Keratinocyte (primary cell): ENCODE measurements around the gene FOXF2. TPM values are rescaled to one million over a fixed set of nuclear protein-coding genes. Genes with fewer than 3 reads are reported as not detected.

ENCODE experiments used
- DNase-seq: peaks from one replicate; pipeline ENCODE4 v3.0.0-alpha.2; 2011; ENCODE audit warnings: low read depth, missing footprints, low spot score
- FAIRE-seq: peaks from 2 replicates; lab custom pipeline; 2011; peaks lifted over from hg19 to GRCh38; lab: Jason Lieb, UNC
- H2AFZ ChIP-seq: 2 replicates; pipeline ENCODE4 v1.6.0; 2012; ENCODE audit warnings: low read length, control low read depth, inconsistent platforms; ENCODE audit not compliant: control insufficient read depth
- H3K27ac ChIP-seq: 2 replicates; pipeline ENCODE4 v1.5.1; 2011; ENCODE audit warnings: low read length; ENCODE audit not compliant: control insufficient read depth, insufficient read depth
- H3K27me3 ChIP-seq: 3 replicates; pipeline ENCODE4 v1.6.0; 2011; ENCODE audit warnings: low read length; ENCODE audit not compliant: control insufficient read depth, insufficient read depth; ENCODE audit errors: extremely low read depth
- H3K36me3 ChIP-seq, 2 experiments: 2 replicates in 1 of 2; 3 replicates in 1 of 2; pipeline ENCODE4 v1.5.1; 2011; ENCODE audit warnings: low read length in 2 of 2, mild to moderate bottlenecking in 1 of 2; ENCODE audit not compliant: control insufficient read depth in 2 of 2, insufficient read depth in 2 of 2; ENCODE audit errors: extremely low read depth in 1 of 2
- H3K4me1 ChIP-seq: 3 replicates; pipeline ENCODE4 v1.5.1; 2011; ENCODE audit warnings: low read length; ENCODE audit not compliant: control insufficient read depth, insufficient read depth; ENCODE audit errors: extremely low read depth
- H3K4me2 ChIP-seq: 3 replicates; pipeline ENCODE4 v1.6.0; 2011; ENCODE audit warnings: low read depth, low read length; ENCODE audit not compliant: control insufficient read depth, insufficient read depth; ENCODE audit errors: extremely low read depth
- H3K4me3 ChIP-seq, 3 experiments: fragments of 200-600 bp in 1 of 3; sonication (generic) in 1 of 3; 2 replicates in 2 of 3; 3 replicates in 1 of 3; pipeline ENCODE4 v1.5.1; 2011 to 2016; ENCODE audit warnings: low read length in 3 of 3, mild to moderate bottlenecking in 3 of 3, control low read depth in 2 of 3, inconsistent platforms in 1 of 3, low read depth in 1 of 3, mixed read lengths in 1 of 3, mixed run types in 1 of 3, moderate library complexity in 1 of 3; ENCODE audit not compliant: control insufficient read depth in 2 of 3, insufficient read depth in 2 of 3; ENCODE audit errors: extremely low read depth in 1 of 3
- H3K79me2 ChIP-seq: 2 replicates; pipeline ENCODE4 v1.6.0; 2012; ENCODE audit warnings: low read length; ENCODE audit not compliant: control insufficient read depth, insufficient read depth
- H3K9ac ChIP-seq: 3 replicates; pipeline ENCODE4 v1.6.0; 2011; ENCODE audit warnings: low read length; ENCODE audit not compliant: control insufficient read depth, insufficient read depth; ENCODE audit errors: extremely low read depth
- H3K9me1 ChIP-seq: 3 replicates; pipeline ENCODE4 v1.6.0; 2011; ENCODE audit warnings: low read length; ENCODE audit not compliant: control insufficient read depth, insufficient read depth; ENCODE audit errors: extremely low read depth
- H3K9me3 ChIP-seq: 2 replicates; pipeline ENCODE4 v1.5.1; 2012; ENCODE audit warnings: low read depth, low read length; ENCODE audit not compliant: control insufficient read depth
- H4K20me1 ChIP-seq: 3 replicates; pipeline ENCODE4 v1.6.0; 2011; ENCODE audit warnings: low read length; ENCODE audit not compliant: control insufficient read depth, insufficient read depth; ENCODE audit errors: extremely low read depth
- EZH2 ChIP-seq: IDR thresholded peaks from one replicate; pipeline ENCODE4 v1.6.1; 2012; ENCODE audit warnings: inconsistent platforms, mild to moderate bottlenecking, low read length, moderate library complexity
- dilution Hi-C: fragments of 300-500 bp; cut with MboI; formaldehyde crosslinking; loops from one replicate; pipeline ENCODE4 v1.7.0; 2020; ENCODE audit warnings: low sequenced_read_pairs; ENCODE audit not compliant: extremely low pct_ligation_motif_present
- polyA plus RNA-seq, 5 experiments: library from polyadenylated mRNA; depleted of rRNA in 3 of 5; stranded (reverse) in 3 of 5; stranded (forward) in 1 of 5; unstranded in 1 of 5; fragments of >200 nt; gene quantifications; 1 replicate in 1 of 5; 2 replicates in 3 of 5; 3 replicates in 1 of 5; pipeline versions ENCODE4 v1.2.1 to v1.2.3, GENCODE V29; 2011 to 2012; ENCODE audit warnings: missing spikeins in 2 of 5, low read depth in 1 of 5, low replicate concordance in 1 of 5
- small RNA-seq, 3 experiments: library from RNA; depleted of rRNA; stranded (forward); fragments of <200 nt; gene quantifications; one replicate each; pipeline ENCODE3, GENCODE V24; 2012; ENCODE audit warnings: low read depth in 3 of 3, low replicate concordance in 1 of 3; ENCODE audit not compliant: insufficient read length in 3 of 3
- TF ChIP-seq, protein P1 (sequence below), 3 experiments: IDR thresholded peaks in 1 of 3; conservative IDR thresholded peaks in 1 of 3; optimal IDR thresholded peaks in 1 of 3; 2 replicates in 2 of 3; 3 replicates in 1 of 3; pipeline versions ENCODE3 to v1.5.1; 2011; ENCODE audit warnings: low read length in 3 of 3, mild to moderate bottlenecking in 3 of 3, moderate library complexity in 2 of 3, control low read depth in 1 of 3, inconsistent platforms in 1 of 3; ENCODE audit not compliant: insufficient read depth in 2 of 3; ENCODE audit errors: extremely low read depth in 1 of 3

FOXF2 gene
- polyA plus RNA-seq, 1 donor (not counting 4 experiments of a cell fraction or from before 2014, with no cell fraction given), result 0.34 TPM

DNA sequence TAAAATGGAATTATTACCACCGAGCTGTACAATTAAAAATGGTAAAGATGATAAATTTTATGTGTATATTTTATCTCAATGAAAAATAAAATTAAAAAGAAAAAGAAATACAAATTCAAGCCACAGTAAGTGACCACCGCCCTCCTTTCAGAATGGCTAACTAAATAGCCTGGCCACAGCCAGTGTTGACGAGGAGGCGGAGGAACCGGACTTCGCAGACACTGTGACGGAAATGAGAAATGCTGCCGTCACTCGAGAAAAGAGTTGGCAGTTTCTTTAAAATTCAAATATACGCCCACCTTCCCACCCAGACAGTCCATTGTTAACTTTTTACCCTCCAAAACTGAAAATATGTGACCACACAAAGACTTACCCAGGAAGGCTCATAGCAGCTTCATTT lies 50.0 kb downstream of the FOXF2 start:
- H4K20me1 ChIP-seq, result no peaks in the 10 kb centered on the region
- no peaks in the 10 kb centered on the region for H3K36me3 ChIP-seq
- no peak overlapping the region for H3K4me2 ChIP-seq
- no peak overlapping the region for H2AFZ ChIP-seq
- DNase-seq (no peak), FAIRE-seq (no peak)
- no peak overlapping the region for H3K4me3 ChIP-seq
- H3K79me2 ChIP-seq, result no peaks in the 10 kb centered on the region
- H3K4me1 ChIP-seq, result peaks cover 3% of the 10 kb centered on the region
- peaks cover 22% of the 10 kb centered on the region for H3K27me3 ChIP-seq
- no peak for TF ChIP-seq EZH2
- TF ChIP-seq, protein P1, sequence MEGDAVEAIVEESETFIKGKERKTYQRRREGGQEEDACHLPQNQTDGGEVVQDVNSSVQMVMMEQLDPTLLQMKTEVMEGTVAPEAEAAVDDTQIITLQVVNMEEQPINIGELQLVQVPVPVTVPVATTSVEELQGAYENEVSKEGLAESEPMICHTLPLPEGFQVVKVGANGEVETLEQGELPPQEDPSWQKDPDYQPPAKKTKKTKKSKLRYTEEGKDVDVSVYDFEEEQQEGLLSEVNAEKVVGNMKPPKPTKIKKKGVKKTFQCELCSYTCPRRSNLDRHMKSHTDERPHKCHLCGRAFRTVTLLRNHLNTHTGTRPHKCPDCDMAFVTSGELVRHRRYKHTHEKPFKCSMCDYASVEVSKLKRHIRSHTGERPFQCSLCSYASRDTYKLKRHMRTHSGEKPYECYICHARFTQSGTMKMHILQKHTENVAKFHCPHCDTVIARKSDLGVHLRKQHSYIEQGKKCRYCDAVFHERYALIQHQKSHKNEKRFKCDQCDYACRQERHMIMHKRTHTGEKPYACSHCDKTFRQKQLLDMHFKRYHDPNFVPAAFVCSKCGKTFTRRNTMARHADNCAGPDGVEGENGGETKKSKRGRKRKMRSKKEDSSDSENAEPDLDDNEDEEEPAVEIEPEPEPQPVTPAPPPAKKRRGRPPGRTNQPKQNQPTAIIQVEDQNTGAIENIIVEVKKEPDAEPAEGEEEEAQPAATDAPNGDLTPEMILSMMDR (optimal IDR thresholded peaks at IDR 0.05 in 1 of 3, IDR thresholded peaks at IDR 0.05 in 1 of 3, conservative IDR thresholded peaks at IDR 0.05 in 1 of 3; ENCODE audit: extremely low read depth in 1 of 3, insufficient read depth in 2 of 3, low read length in 3 of 3), result no peak
- dilution Hi-C loops, result no loop called here
- no peak overlapping the region for H3K9ac ChIP-seq
- no peaks in the 10 kb centered on the region for H3K9me3 ChIP-seq
- H3K27ac ChIP-seq, result no peak overlapping the region
- H3K9me1 ChIP-seq, result no peaks in the 10 kb centered on the region

DNA sequence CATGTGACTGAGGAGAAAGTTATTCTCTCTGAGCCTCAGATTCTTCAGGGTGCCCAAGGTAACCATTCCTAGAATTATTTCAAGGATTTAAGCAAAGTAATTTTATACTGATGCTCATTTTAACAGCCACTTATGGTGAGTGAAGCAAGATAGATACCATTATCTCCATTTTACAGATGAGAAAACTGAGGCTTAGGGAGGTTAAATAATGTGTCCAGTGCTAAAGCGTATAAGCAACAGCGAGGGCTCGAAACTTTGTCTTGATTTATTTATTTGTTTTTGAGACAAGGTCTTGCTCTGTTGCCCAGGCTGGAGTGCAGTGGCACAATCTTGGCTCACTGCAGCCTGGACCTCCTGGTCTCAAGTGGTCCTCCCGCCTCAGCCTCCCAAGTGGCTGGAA lies 53.6 kb downstream of the FOXF2 start:
- H2AFZ ChIP-seq, result no peak overlapping the region
- no peaks in the 10 kb centered on the region for H3K4me1 ChIP-seq
- H3K9me3 ChIP-seq, result no peaks in the 10 kb centered on the region
- no peak for DNase-seq
- TF ChIP-seq, protein P1 (optimal IDR thresholded peaks at IDR 0.05 in 1 of 3, IDR thresholded peaks at IDR 0.05 in 1 of 3, conservative IDR thresholded peaks at IDR 0.05 in 1 of 3; ENCODE audit: extremely low read depth in 1 of 3, insufficient read depth in 2 of 3, low read length in 3 of 3), result no peak
- TF ChIP-seq EZH2, result no peak
- no peak overlapping the region for H3K4me3 ChIP-seq
- H3K36me3 ChIP-seq, result no peaks in the 10 kb centered on the region
- H3K9ac ChIP-seq, result no peak overlapping the region
- H3K27ac ChIP-seq, result no peak overlapping the region
- H3K9me1 ChIP-seq, result no peaks in the 10 kb centered on the region
- H3K4me2 ChIP-seq, result no peak overlapping the region
- no peaks in the 10 kb centered on the region for H4K20me1 ChIP-seq
- dilution Hi-C loops, result no loop called here
- FAIRE-seq, result no peak
- H3K79me2 ChIP-seq, result no peaks in the 10 kb centered on the region
- H3K27me3 ChIP-seq, result peaks cover 24% of the 10 kb centered on the region

Small RNAs within 50 kb of the gene (small RNA-seq; reads per million reads assigned to genes)
- gene MIR6720, result 0 reads per million in 3 experiments

Other genes starting within 250 kb of the FOXF2 start
- 2.3 to 5.4 TPM (median 4.2 TPM) in 3 replicates for gene FOXQ1, start 77.5 kb upstream of the FOXF2 start, polyA plus RNA-seq
- 3.2 to 4.5 TPM (median 4.3 TPM) in 3 replicates for gene FOXC1, start 220.3 kb downstream of the FOXF2 start, polyA plus RNA-seq